Activated CD8-positive, alpha-beta memory T cell treated with anti-CD3 and anti-CD28 coated beads for 1 hour (primary cell): ENCODE results near the gene BRCA1.
A peak's percentile ranks its signal among the peaks of the same experiment; 100 is the strongest.
"Not testable (repeated sequence)": the region's sequence is repeated elsewhere in the genome, so short reads cannot be mapped to it uniquely, and the experiment has no call there.

ENCODE experiments used
- DNase-seq, 2 donors: peaks; one replicate each; pipeline ENCODE4 v3.0.0-alpha.2; 2020; ENCODE audit warnings: low read depth in 1 of 2; ENCODE audit errors: extremely low read depth in 1 of 2

Gene BRCA1

GRCh38 chr17:43006639-43007551, 118.3 kb downstream of the BRCA1 start, which contains the start of gene IFI35:
Gene IFI35, plus strand, starts transcription at chr17:43006784. Its CDS starts 164 bp downstream, at chr17:43006948.
- peak; percentile 51 to 74 for DNase-seq

GRCh38 chr17:43003542-43004172, 121.5 kb downstream of the BRCA1 start:
- no peak for DNase-seq

- not testable (repeated sequence) for DNase-seq
Observed at GRCh38 chr17:43000894-43001293, 124.3 kb downstream of the BRCA1 start.

- no peak for DNase-seq
Observed at GRCh38 chr17:42999003-42999525, 126.1 kb downstream of the BRCA1 start.

- DNase-seq: peak; percentile 94
Observed at GRCh38 chr17:42997984-42998938, 126.9 kb downstream of the BRCA1 start, which contains the start of gene RPL27. Gene RPL27, plus strand, starts transcription at chr17:42998419. Its CDS starts 332 bp downstream, at chr17:42998751.

- no peak for DNase-seq
Observed at GRCh38 chr17:42997390-42997983, 127.7 kb downstream of the BRCA1 start.
